ENCODE results near the gene PYCR2.
"Not testable (repeated sequence)": the region's sequence is repeated elsewhere in the genome, so short reads cannot be mapped to it uniquely, and the experiment has no call there.

PYCR2 gene

GRCh38 chr1:225890346-225891228, 33.5 kb downstream of the PYCR2 start:
- no peak for DNase-seq (ENCODE audit: low read depth in 2 of 2)

- no peak for DNase-seq (ENCODE audit: low read depth in 2 of 2)
These were observed 34.3 kb downstream of the PYCR2 start for GRCh38 chr1:225889743-225890142.

GRCh38 chr1:225888898-225889601, 35.0 kb downstream of the PYCR2 start, which contains the start of gene LEFTY1:
LEFTY1 (minus strand) TSS chr1:225889146; CDS start chr1:225889066, 80 bp downstream.
- no peak for DNase-seq (ENCODE audit: low read depth in 2 of 2)

DNA sequence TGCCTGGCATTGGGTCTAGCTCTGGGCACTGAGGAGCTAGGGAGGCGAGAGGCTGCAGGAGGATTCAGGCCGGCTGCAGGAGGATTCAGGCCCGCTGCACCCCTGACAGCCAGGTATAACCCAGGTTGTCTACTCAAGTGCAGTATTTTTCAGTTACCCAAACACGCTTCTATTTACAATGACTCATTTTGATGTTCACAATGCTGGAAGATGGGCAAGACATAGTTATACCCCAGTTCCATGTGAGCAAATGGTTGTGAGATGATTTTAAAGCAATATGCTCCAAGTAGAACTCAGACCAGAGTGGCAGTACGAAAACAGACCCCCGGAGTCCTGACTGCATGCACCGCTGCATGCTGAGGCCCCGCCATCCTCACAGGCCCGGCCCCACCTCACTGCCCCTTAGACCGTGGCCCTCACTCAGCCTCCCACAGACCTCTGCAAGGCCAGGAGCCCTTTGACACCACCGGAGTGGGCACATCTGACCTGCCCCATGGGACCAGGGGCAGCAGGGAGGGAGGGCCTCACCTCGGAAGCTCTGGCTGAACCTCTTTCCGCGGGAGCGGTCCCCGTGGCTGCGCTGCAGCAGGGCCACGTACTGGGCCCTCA, 35.7 kb downstream of the PYCR2 start:
- DNase-seq (ENCODE audit: low read depth in 2 of 2): no peak

DNA sequence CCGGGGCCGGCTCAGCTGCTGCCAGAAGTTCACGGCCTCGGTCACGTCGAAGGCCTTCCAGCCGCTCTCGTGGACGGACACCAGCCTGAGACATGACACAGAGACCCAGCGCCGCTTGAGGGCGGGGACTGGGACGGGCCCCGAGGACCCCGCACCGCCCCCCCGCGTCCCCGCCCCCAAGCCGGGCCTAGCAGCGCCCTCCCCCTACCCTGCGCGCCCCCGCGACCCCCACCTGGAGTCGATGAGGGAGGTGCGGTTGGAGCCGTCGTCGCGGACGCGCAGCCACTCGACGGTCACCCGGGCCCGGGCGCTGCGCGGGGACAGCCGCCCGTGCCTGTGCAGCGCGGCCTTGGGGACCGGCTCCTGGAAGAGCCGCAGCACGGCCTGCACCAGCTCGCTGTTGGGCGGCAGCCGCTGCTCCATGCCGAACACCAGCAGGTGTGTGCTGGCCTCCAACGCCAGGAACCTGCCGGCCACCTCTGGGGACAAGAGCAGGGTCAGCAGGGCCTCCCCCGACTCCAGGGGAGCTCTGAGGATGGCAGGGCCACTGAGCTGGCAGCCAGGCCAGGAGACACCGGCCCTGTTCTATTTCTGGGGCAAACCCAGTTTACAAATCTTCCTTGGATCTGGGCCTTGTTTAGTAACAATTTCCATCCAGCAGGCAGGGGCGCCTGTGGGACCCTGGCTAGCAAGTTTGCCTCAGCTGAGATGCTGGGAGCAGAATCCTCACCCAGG, 36.3 kb downstream of the PYCR2 start:
- DNase-seq (ENCODE audit: low read depth in 2 of 2): not testable (repeated sequence)

GRCh38 chr1:225887030-225887314, 37.1 kb downstream of the PYCR2 start:
- DNase-seq (ENCODE audit: low read depth in 2 of 2): no peak

GRCh38 chr1:225886159-225887029, 37.7 kb downstream of the PYCR2 start:
- DNase-seq (ENCODE audit: low read depth in 2 of 2): no peak

DNA sequence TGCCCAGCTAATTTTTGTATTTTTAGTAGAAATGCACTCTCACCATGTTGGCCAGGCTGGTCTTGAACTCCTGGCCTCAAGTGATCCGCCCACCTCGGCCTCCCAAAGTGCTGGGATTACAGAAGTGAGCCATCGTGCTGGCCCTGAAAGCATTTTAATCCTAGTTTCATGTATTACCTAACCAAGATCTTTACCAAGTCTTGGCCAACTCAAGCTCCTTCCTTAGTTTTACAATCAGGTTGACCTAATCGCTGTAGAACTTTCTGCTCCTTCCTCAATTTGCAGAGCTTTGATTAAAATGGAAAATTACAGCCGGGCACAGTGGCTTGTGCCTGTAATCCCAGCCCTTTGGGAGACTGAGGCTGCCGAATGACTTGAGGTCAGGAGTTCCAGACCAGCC, 38.7 kb downstream of the PYCR2 start:
- no peak for DNase-seq (ENCODE audit: low read depth in 2 of 2)

- no peak for DNase-seq (ENCODE audit: low read depth in 2 of 2)
These were observed 40.3 kb downstream of the PYCR2 start for GRCh38 chr1:225883616-225884265.

DNA sequence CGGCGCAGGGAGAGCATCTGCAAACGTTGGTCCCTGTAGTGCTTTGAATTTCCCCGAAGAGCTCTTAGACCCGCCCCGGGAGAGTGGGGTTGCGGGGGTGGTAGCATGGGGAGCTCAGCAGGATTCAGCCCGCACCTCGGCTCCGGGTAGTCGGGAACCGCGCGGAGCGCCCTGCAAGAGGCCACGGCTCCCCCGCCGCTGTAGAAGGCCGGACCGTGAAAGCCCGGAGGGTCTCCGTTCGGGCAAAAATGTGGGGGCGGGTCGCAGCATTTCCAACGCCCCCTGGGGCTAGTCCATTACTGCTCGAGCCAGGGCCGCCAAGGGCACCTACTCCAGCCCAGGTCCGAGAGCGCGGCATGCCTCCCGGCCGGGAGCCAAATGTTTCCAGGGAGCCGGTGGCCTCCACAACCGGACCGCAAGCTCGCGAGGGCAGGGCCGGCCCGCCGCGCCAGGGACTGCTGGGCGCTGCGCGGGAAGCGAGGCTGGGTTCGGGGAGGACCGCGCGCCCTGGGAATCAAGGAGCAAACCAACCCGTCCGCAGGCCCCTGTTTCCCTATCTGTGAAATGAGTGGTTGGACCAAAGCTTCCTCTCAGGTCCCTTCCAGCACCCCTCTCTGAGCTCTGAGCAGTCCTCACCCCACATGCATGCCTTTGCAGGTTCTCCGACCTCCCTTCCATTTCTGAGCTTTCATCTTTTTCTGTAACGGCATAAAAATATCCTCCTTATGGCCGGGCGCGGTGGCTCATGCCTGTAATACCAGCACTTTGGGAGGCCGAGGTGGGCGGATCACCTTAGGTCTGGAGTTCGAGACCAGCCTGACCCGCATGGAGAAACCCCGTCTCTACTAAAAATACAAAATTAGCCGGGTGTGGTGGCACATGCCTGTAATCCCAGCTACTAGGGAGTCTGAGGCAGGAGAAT, 41.1 kb downstream of the PYCR2 start:
- no peak for DNase-seq (ENCODE audit: low read depth in 2 of 2)

DNA sequence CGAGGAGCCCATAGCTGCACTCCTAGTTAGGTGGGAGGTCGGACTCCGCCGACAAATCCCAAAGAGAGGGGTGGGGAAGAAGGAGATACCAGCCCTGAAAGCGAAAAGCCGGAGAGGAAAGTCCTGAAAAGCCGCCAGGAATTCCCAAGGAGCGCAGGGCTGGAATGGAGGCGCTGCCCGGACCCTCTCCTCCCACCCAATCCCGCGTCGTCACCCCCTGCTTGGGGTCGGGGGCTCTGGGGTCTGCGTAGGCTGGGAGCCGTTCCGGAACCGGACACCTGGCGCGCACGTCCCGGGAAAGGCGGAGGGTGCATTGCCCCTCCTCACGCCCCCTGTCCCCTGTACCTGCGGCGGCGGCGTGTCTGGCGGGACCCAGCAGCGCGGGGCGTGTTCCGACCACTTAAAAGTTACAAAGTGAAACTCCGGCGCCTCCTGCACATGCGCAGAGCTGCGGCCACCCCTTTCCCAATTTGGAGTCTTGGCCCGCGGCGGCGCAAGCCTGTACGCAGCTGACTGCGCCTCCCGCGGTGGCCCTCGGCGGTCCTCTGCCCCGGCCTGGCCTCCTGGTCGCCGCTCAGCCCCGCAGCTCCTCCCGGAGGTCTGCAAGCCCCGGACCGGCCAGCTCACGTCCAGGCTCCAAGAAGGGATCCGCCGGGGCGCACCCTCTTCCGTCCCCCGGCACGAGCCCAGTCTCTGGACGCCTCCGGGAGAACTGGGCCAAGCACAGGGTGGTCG, 41.9 kb downstream of the PYCR2 start, which contains the start of gene TMEM63A:
TSS of gene TMEM63A (minus strand) at position 422 of the 735 bp plus-strand sequence. CDS start 4,800 bp downstream, outside the sequence.
- DNase-seq (ENCODE audit: low read depth in 2 of 2): peak; percentile 74 to 86

DNA sequence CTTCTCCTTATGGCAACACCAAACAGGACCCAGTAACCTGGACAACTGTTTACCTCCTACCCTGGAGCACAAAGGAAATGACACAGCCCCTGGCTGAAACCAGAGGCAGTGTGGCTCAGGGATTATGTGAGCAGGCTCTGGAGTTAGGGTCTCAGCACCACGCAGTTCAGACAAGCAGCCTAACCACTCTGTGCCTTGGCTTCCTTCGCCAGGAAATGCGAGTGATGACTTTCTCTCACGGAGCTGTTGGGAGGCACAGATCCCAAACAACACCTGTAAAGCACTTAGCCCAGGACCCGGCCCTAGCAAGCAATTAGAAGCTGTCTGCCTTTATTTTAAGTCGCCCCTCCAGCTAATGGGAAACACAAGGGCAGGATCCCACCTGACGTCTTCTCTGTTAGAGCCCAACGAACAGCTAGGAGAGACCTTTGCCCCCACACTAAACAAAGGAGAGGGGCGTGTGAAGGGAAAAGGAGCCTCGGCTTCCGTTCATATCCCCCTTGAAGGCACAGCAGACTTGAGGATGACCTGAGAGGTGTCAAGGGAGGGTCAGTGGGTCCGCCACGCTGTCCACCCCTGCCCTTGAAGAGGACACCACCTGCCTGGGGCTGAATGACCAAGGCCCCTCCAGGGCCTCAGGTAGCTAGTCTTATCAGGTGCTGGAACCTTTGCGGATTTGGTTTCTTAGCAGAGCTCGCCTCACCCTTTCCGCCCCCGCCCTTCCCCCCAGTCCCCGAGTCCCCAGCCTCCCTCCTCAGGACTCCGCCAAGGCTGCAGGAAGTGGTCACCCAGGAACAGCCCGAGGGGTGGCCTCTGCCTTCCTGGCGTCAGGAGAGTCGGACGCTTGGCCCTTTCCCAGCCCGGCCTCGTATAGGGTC, 42.7 kb downstream of the PYCR2 start:
- no peak for DNase-seq (ENCODE audit: low read depth in 2 of 2)

GRCh38 chr1:225880636-225881035, 43.4 kb downstream of the PYCR2 start:
- no peak for DNase-seq (ENCODE audit: low read depth in 2 of 2)

- no peak for DNase-seq (ENCODE audit: low read depth in 2 of 2)
These were observed 43.8 kb downstream of the PYCR2 start for GRCh38 chr1:225880222-225880588.

GRCh38 chr1:225879521-225880221, 44.4 kb downstream of the PYCR2 start:
- no peak for DNase-seq (ENCODE audit: low read depth in 2 of 2)

DNA sequence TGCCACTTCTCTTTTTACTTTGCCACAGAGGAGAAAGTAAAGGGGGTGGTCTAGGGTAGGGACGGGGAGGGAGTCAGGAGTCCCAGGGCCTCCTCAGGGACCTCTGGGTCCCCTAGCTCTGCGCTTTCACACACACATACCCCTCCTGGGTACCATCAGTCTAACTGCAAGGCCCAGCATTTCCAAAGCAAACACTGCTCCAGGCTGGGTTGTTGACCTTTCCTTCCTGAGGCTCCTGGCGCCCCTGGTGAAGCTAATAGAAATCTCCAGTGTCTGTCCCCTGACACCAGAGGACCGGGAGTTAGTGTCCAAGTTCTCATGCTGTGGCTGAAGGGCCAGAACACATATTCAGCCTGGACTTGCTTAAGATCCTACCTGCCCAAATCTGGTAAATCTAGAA, 45.8 kb downstream of the PYCR2 start:
- DNase-seq (ENCODE audit: low read depth in 2 of 2): no peak

DNA sequence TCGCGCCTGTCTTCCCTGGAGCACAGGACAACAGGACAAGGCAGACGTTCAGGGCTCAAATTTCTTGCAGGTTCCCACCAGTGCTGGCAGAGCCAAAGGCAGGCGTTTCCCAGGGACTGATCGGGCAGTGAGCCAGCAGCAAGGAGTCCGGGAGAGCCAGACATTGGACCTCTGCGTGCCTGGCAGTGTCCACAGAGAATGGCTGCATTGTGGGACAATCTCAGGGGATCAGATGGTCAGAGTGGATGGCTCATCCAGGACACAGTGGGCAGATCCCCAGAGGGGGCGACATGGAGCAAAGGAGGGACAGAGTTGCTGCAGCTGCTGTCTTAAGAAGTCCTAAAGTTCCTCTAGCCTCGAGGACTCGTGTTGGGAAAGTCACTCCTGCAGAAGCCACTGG, 46.5 kb downstream of the PYCR2 start:
- DNase-seq (ENCODE audit: low read depth in 2 of 2): no peak

All from stimulated activated CD4-positive, alpha-beta T cell treated with anti-CD3 and anti-CD28 coated beads, Interleukin-4, amount 100 ng/mL, for 48 hours (primary cell).